GM18519 (cell line): ENCODE measurements around the gene CTBS.
"Not testable (repeated sequence)": the region's sequence is repeated elsewhere in the genome, so short reads cannot be mapped to it uniquely, and the experiment has no call there.

Experiments
- ATAC-seq: cut with Tn5 transposase; IDR thresholded peaks from one replicate; pipeline ENCODE4 v1.9.1; 2021; ENCODE audit warnings: mild to moderate bottlenecking, moderate library complexity; ENCODE audit not compliant: unreplicated experiment, low FRiP score

CTBS gene

GRCh38 chr1:84507887-84508286 is 66.4 kb downstream of the CTBS start:
- ATAC-seq, result not testable (repeated sequence)

GRCh38 chr1:84506729-84507453 is 67.3 kb downstream of the CTBS start:
- no peak for ATAC-seq

GRCh38 chr1:84506002-84506728 is 68.1 kb downstream of the CTBS start, which contains the start of the genes GNG5 and SPATA1:
GNG5 (minus strand) TSS chr1:84506581; CDS start chr1:84506091, 490 bp downstream.
SPATA1 (plus strand) TSS chr1:84506386; CDS start chr1:84516360, 9,974 bp downstream.
- ATAC-seq, result peak; percentile 69

GRCh38 chr1:84505493-84506001 is 68.7 kb downstream of the CTBS start:
- peak; percentile 21 for ATAC-seq

- ATAC-seq, result no peak
These were observed 69.4 kb downstream of the CTBS start for GRCh38 chr1:84504580-84505492.

GRCh38 chr1:84502927-84503326 is 71.3 kb downstream of the CTBS start:
- no peak for ATAC-seq
